Endothelial cell of umbilical vein (primary cell): Measurements from ENCODE around the gene PRSS21. TPM values are rescaled to one million over a fixed set of nuclear protein-coding genes. Genes with fewer than 3 reads are reported as not detected.

ENCODE experiments used
- BruUV-seq: library from RNA; stranded (reverse); fragments of 400-500 nt; replicated peaks from 2 replicates; lab custom pipeline; 2021; lab: Mats Ljungman, UMichigan
- CTCF ChIA-PET: fragments of 300-600, 350-600 bp; sonication (Branson Sonifier 250); formaldehyde crosslinking; loops from one replicate; lab custom pipeline; 2021; ENCODE audit warnings: antibody characterized with exemption, inconsistent platforms; lab: Charles Lee
- POLR2A ChIA-PET: fragments of 300-600, 350-600 bp; sonication (Branson Sonifier 250); formaldehyde crosslinking; loops from one replicate; lab custom pipeline; 2021; ENCODE audit warnings: antibody characterized with exemption, inconsistent platforms; lab: Charles Lee
- DNase-seq: peaks from one replicate; pipeline ENCODE4 v3.0.0-alpha.2; 2011; ENCODE audit warnings: low read depth, low spot score
- FAIRE-seq: peaks from 2 replicates; lab custom pipeline; 2011; peaks lifted over from hg19 to GRCh38; lab: Jason Lieb, UNC
- H2AFZ ChIP-seq: 2 replicates; pipeline ENCODE4 v1.6.0; 2012; ENCODE audit warnings: low read depth, low read length, control low read depth, inconsistent platforms
- H3K27ac ChIP-seq: 2 replicates; pipeline ENCODE4 v1.5.1; 2011; ENCODE audit warnings: low read depth, mild to moderate bottlenecking, control low read depth, low read length, moderate library complexity; ENCODE audit not compliant: insufficient read depth
- H3K27me3 ChIP-seq, 2 experiments: 2 replicates each; pipeline versions ENCODE4 v1.6.0 to v1.6.1; 2011; ENCODE audit warnings: low read length in 2 of 2, mixed read lengths in 1 of 2; ENCODE audit not compliant: control insufficient read depth in 2 of 2, insufficient read depth in 2 of 2
- H3K36me3 ChIP-seq, 2 experiments: 2 replicates in 1 of 2; 3 replicates in 1 of 2; pipeline ENCODE4 v1.5.1; 2011; ENCODE audit warnings: low read length in 2 of 2, mild to moderate bottlenecking in 1 of 2, moderate library complexity in 1 of 2; ENCODE audit not compliant: control insufficient read depth in 2 of 2, insufficient read depth in 2 of 2; ENCODE audit errors: extremely low read depth in 1 of 2
- H3K4me1 ChIP-seq: 3 replicates; pipeline ENCODE4 v1.5.1; 2011; ENCODE audit warnings: mild to moderate bottlenecking, low read length; ENCODE audit not compliant: control insufficient read depth, insufficient read depth; ENCODE audit errors: extremely low read depth
- H3K4me2 ChIP-seq: 2 replicates; pipeline ENCODE4 v1.6.1; 2011; ENCODE audit warnings: low read length, control low read depth, mixed read lengths; ENCODE audit not compliant: insufficient read depth
- H3K4me3 ChIP-seq, 3 experiments: fragments of 200-600 bp in 1 of 3; sonication (generic), shearing (Covaris generic) in 1 of 3; replicated peaks in 1 of 3; 2 replicates each; pipeline ENCODE4 v1.5.1; 2011 to 2016; ENCODE audit warnings: control low read depth in 3 of 3, low read length in 3 of 3, mild to moderate bottlenecking in 2 of 3, inconsistent platforms in 1 of 3, low read depth in 1 of 3, moderate library complexity in 1 of 3; ENCODE audit not compliant: insufficient read depth in 1 of 3
- H3K79me2 ChIP-seq: 2 replicates; pipeline ENCODE4 v1.6.0; 2012; ENCODE audit warnings: low read length, inconsistent platforms; ENCODE audit not compliant: control insufficient read depth, insufficient read depth
- H3K9ac ChIP-seq: replicated peaks from 2 replicates; pipeline ENCODE3; 2011; ENCODE audit warnings: low read length, control low read depth; ENCODE audit not compliant: insufficient read depth; ENCODE audit errors: extremely low read depth
- H3K9me1 ChIP-seq: replicated peaks from 3 replicates; pipeline ENCODE4 v1.6.0; 2011; ENCODE audit warnings: mild to moderate bottlenecking, low read length; ENCODE audit not compliant: control insufficient read depth, insufficient read depth; ENCODE audit errors: extremely low read depth
- H3K9me3 ChIP-seq: replicated peaks from 2 replicates; pipeline ENCODE4 v1.5.1; 2012; ENCODE audit warnings: low read length, inconsistent platforms; ENCODE audit not compliant: control insufficient read depth, insufficient read depth
- H4K20me1 ChIP-seq: replicated peaks from 2 replicates; pipeline ENCODE3; 2011; ENCODE audit warnings: mild to moderate bottlenecking, low read length; ENCODE audit not compliant: control insufficient read depth, insufficient read depth; ENCODE audit errors: extremely low read depth
- EZH2 ChIP-seq: IDR thresholded peaks from 2 replicates; pipeline ENCODE4 v1.6.1; 2012; ENCODE audit warnings: borderline replicate concordance, low read depth, mild to moderate bottlenecking, moderate library complexity, low read length, inconsistent platforms; ENCODE audit not compliant: severe bottlenecking
- FOS ChIP-seq: IDR thresholded peaks from 2 replicates; pipeline ENCODE4 v1.6.1; 2011; ENCODE audit warnings: mild to moderate bottlenecking, low read length, moderate library complexity, borderline replicate concordance; ENCODE audit not compliant: insufficient read depth
- GATA2 ChIP-seq: IDR thresholded peaks from 2 replicates; pipeline ENCODE4 v1.7.0; 2011; ENCODE audit warnings: low read depth, mild to moderate bottlenecking, moderate library complexity, mixed read lengths, low read length; ENCODE audit not compliant: insufficient read length, insufficient read depth
- JUN ChIP-seq: IDR thresholded peaks from 2 replicates; pipeline ENCODE4 v1.6.1; 2011; ENCODE audit warnings: borderline replicate concordance, low read depth; ENCODE audit not compliant: insufficient read length, insufficient read depth
- MYC ChIP-seq: IDR thresholded peaks from one replicate; pipeline ENCODE4 v1.6.1; 2011; ENCODE audit warnings: mild to moderate bottlenecking, low read depth, low read length
- POLR2A ChIP-seq: IDR thresholded peaks from 2 replicates; pipeline ENCODE4 v1.6.1; 2012; ENCODE audit warnings: low read depth, mild to moderate bottlenecking, control low read depth, low read length
- POLR2AphosphoS5 ChIP-seq: IDR thresholded peaks from 2 replicates; pipeline ENCODE4 v1.6.1; 2012; ENCODE audit warnings: low read depth, mild to moderate bottlenecking, control low read depth, low read length, moderate library complexity; ENCODE audit not compliant: insufficient read depth
- dilution Hi-C: fragments of 300-500 bp; cut with MboI; formaldehyde crosslinking; loops from one replicate; pipeline ENCODE4 v1.15.0; 2019; ENCODE audit warnings: low sequenced_read_pairs; ENCODE audit not compliant: extremely low pct_ligation_motif_present
- intact Hi-C: fragments of 100-400 bp; cut with micrococcal nuclease; formaldehyde crosslinking; loops from one replicate; pipeline ENCODE4 v1.10.0; 2022
- polyA plus RNA-seq, 4 experiments: library from polyadenylated mRNA; depleted of rRNA in 3 of 4; stranded (reverse) in 3 of 4; unstranded in 1 of 4; fragments of >200 nt; gene quantifications; 2 replicates each; pipeline versions ENCODE4 v1.2.1 to v1.2.3, GENCODE V29; 2011 to 2012; ENCODE audit warnings: missing spikeins in 1 of 4
- total RNA-seq: library from RNA; stranded (reverse); gene quantifications from 2 replicates; pipeline ENCODE4 v1.2.3, GENCODE V29; 2021
- TF ChIP-seq, protein P1 (sequence below), 2 donors: IDR thresholded peaks; 1 replicate in 1 of 2; 2 replicates in 1 of 2; pipeline ENCODE4 v1.5.1; 2011; ENCODE audit warnings: low read length in 2 of 2, mild to moderate bottlenecking in 2 of 2, moderate library complexity in 2 of 2, control low read depth in 1 of 2, inconsistent platforms in 1 of 2, low read depth in 1 of 2; ENCODE audit not compliant: insufficient read depth in 1 of 2; ENCODE audit errors: extremely low read depth in 1 of 2
- TF ChIP-seq, protein P2 (sequence below): IDR thresholded peaks from 2 replicates; pipeline ENCODE4 v1.6.1; 2011; ENCODE audit not compliant: insufficient read depth, insufficient read length

The PRSS21 gene
- total and polyA plus RNA-seq, 2 donors (not counting 3 experiments of a cell fraction or from before 2014, with no cell fraction given), result 0.28 TPM; not detected in 1

DNA sequence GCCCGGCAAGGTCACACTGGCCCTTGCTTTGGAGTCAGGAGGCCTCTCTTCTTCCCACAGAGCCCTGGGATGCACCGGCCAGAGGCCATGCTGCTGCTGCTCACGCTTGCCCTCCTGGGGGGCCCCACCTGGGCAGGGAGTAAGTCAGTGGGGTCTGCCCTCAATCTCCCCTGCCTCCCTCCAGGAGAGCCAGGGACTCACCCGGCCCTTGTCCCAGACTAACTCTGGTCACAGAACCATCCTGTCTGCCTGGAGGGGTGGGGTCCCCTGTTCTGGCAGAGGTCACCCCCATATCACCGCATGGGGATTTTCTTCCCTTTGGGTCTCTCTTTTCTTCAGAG lies 13.3 kb downstream of the PRSS21 start:
- H3K4me3 ChIP-seq, result no peak overlapping the region
- no peak overlapping the region for H3K27ac ChIP-seq
- ChIA-PET CTCF (interaction anchor here (1.3 kb wide), 1 partner anchor 9 kb away, joined by 8 read pairs; no protein-coding TSS in a partner anchor), POLR2A (no interaction called here)
- DNase-seq (no peak), FAIRE-seq (no peak)
- no peak overlapping the region for H3K9ac ChIP-seq
- BruUV-seq, result no TSS peak
- dilution Hi-C loops (no loop called here), intact Hi-C loops (loop anchor here (10.0 kb wide), 1 partner anchor 56 kb away; the partner anchor contains the start of gene ELOB)
- no peaks in the 10 kb centered on the region for H3K9me3 ChIP-seq
- peaks cover 4% of the 10 kb centered on the region for H3K4me1 ChIP-seq
- H4K20me1 ChIP-seq, result no peaks in the 10 kb centered on the region
- H3K4me2 ChIP-seq, result no peak overlapping the region
- H3K79me2 ChIP-seq, result no peaks in the 10 kb centered on the region
- no peaks in the 10 kb centered on the region for H3K9me1 ChIP-seq
- H3K27me3 ChIP-seq, result no peaks in the 10 kb centered on the region
- H3K36me3 ChIP-seq, result no peaks in the 10 kb centered on the region
- TF ChIP-seq, protein P1, sequence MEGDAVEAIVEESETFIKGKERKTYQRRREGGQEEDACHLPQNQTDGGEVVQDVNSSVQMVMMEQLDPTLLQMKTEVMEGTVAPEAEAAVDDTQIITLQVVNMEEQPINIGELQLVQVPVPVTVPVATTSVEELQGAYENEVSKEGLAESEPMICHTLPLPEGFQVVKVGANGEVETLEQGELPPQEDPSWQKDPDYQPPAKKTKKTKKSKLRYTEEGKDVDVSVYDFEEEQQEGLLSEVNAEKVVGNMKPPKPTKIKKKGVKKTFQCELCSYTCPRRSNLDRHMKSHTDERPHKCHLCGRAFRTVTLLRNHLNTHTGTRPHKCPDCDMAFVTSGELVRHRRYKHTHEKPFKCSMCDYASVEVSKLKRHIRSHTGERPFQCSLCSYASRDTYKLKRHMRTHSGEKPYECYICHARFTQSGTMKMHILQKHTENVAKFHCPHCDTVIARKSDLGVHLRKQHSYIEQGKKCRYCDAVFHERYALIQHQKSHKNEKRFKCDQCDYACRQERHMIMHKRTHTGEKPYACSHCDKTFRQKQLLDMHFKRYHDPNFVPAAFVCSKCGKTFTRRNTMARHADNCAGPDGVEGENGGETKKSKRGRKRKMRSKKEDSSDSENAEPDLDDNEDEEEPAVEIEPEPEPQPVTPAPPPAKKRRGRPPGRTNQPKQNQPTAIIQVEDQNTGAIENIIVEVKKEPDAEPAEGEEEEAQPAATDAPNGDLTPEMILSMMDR (IDR thresholded peaks at IDR 0.05; ENCODE audit: extremely low read depth in 1 of 2, insufficient read depth in 1 of 2, low read depth in 1 of 2, low read length in 2 of 2), result no peak
- no peak for TF ChIP-seq GATA2
- TF ChIP-seq POLR2A, result no peak
- TF ChIP-seq FOS, result no peak
- TF ChIP-seq, protein P2, sequence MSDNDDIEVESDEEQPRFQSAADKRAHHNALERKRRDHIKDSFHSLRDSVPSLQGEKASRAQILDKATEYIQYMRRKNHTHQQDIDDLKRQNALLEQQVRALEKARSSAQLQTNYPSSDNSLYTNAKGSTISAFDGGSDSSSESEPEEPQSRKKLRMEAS, result no peak
- TF ChIP-seq JUN, result no peak
- TF ChIP-seq POLR2AphosphoS5, result no peak
- no peak for TF ChIP-seq EZH2
- TF ChIP-seq MYC, result no peak
- H2AFZ ChIP-seq, result no peak overlapping the region
